A549 (cell line): ENCODE data around the gene KMT5C. TPM values are rescaled to one million over a fixed set of nuclear protein-coding genes. Genes with fewer than 3 reads are reported as not detected.

ENCODE experiments used
- ATAC-seq, 2 experiments: fragments of 200-7000 bp in 1 of 2; fragments of >200 bp in 1 of 2; cut with Nextera tagmentation in 1 of 2; cut with Tn5 transposase in 1 of 2; 3 replicates each; pipeline versions ENCODE4 v1.8.0 to v1.9.1; 2018 to 2020; ENCODE audit warnings: mild to moderate bottlenecking in 1 of 2, moderate library complexity in 1 of 2
- CTCF ChIA-PET: fragments of 300-600 bp; sonication (Branson Sonifier 250); formaldehyde crosslinking; extraction: SDS; loops from one replicate; lab custom pipeline; 2021; ENCODE audit warnings: antibody characterized with exemption, inconsistent platforms; lab: Yijun Ruan, JAX
- POLR2A ChIA-PET: fragments of 350-600 bp; formaldehyde crosslinking; extraction: SDS; loops from one replicate; lab custom pipeline; 2021; ENCODE audit warnings: antibody characterized with exemption, inconsistent platforms; lab: Yijun Ruan, JAX
- DNase-seq, 2 experiments: peaks; one replicate each; pipeline versions ENCODE4 v3.0.0 to v3.0.0-alpha.2; 2011 to 2016; ENCODE audit warnings: low read depth in 1 of 2, low spot score in 1 of 2
- FAIRE-seq: peaks from 2 replicates; lab custom pipeline; 2011; peaks lifted over from hg19 to GRCh38; lab: Jason Lieb, UNC
- H3K27ac ChIP-seq, 2 experiments: fragments of >200 bp; sonication (Bioruptor Twin); formaldehyde crosslinking; 3 replicates each; pipeline ENCODE4 v1.5.1; 2016 to 2017
- H3K4me1 ChIP-seq: fragments of >200 bp; sonication (Bioruptor Twin); formaldehyde crosslinking; 3 replicates; pipeline ENCODE4 v1.6.1; 2016
- H3K4me2 ChIP-seq: fragments of >200 bp; sonication (Bioruptor Twin); formaldehyde crosslinking; 3 replicates; pipeline ENCODE4 v1.6.1; 2016
- H3K4me3 ChIP-seq: fragments of >200 bp; sonication (Bioruptor Twin); formaldehyde crosslinking; 3 replicates; pipeline ENCODE4 v1.5.1; 2016
- H3K9me3 ChIP-seq: fragments of >200 bp; sonication (Bioruptor Twin); formaldehyde crosslinking; 3 replicates; pipeline ENCODE4 v1.6.1; 2016
- BCL3 ChIP-seq: fragments of >200 bp; sonication (Bioruptor Twin); formaldehyde crosslinking; IDR thresholded peaks from 3 replicates; pipeline ENCODE4 v1.6.1; 2016
- CHD2 ChIP-seq: fragments of 150-350 bp; IDR thresholded peaks from 2 replicates; pipeline ENCODE4 v1.6.1; 2014; ENCODE audit warnings: low read length; ENCODE audit not compliant: partially characterized antibody
- CTCF ChIP-seq: fragments of >200 bp; sonication (Bioruptor Twin); formaldehyde crosslinking; IDR thresholded peaks from 3 replicates; pipeline ENCODE4 v1.5.1; 2016
- E2F6 ChIP-seq: IDR thresholded peaks from 2 replicates; pipeline ENCODE4 v1.6.1; 2012; ENCODE audit warnings: low read depth, borderline replicate concordance
- ESRRA ChIP-seq: fragments of 150-350 bp; IDR thresholded peaks from 2 replicates; pipeline ENCODE4 v1.6.1; 2014; ENCODE audit warnings: mild to moderate bottlenecking, low read length, borderline replicate concordance
- FOSB ChIP-seq: fragments of 250-450 bp; sonication (Bioruptor Pico); IDR thresholded peaks from 2 replicates; pipeline ENCODE4 v1.5.0; 2020; ENCODE audit warnings: mild to moderate bottlenecking, moderate library complexity
- FOSL2 ChIP-seq, 2 experiments: fragments of 450-650 bp in 1 of 2; fragments of >200 bp in 1 of 2; sonication (Bioruptor Twin) in 1 of 2; formaldehyde crosslinking; IDR thresholded peaks; 2 replicates each; pipeline versions ENCODE4 v1.5.0 to v1.6.1; 2016 to 2020; ENCODE audit warnings: mild to moderate bottlenecking in 1 of 2, moderate library complexity in 1 of 2
- FOXS1 ChIP-seq: fragments of 250-450 bp; sonication (Bioruptor Pico); IDR thresholded peaks from 2 replicates; pipeline ENCODE4 v1.5.0; 2020; ENCODE audit warnings: mild to moderate bottlenecking, moderate library complexity
- GATA3 ChIP-seq: IDR thresholded peaks from 2 replicates; pipeline ENCODE4 v1.6.1; 2012; ENCODE audit warnings: borderline replicate concordance
- HMGXB4 ChIP-seq: fragments of 250-450 bp; sonication (Bioruptor Pico); IDR thresholded peaks from 2 replicates; pipeline ENCODE4 v1.5.0; 2021; ENCODE audit warnings: mild to moderate bottlenecking, moderate library complexity, borderline replicate concordance
- HOXB5 ChIP-seq: fragments of 250-450 bp; sonication (Bioruptor Pico); IDR thresholded peaks from 2 replicates; pipeline ENCODE4 v1.5.0; 2020; ENCODE audit warnings: mild to moderate bottlenecking, moderate library complexity
- KDM1A ChIP-seq: fragments of 200-600 bp; sonication (generic); IDR thresholded peaks from 2 replicates; pipeline ENCODE4 v1.6.1; 2016; ENCODE audit warnings: low read depth, mild to moderate bottlenecking
- MAZ ChIP-seq: fragments of 150-350 bp; IDR thresholded peaks from 2 replicates; pipeline ENCODE4 v1.6.1; 2014; ENCODE audit warnings: antibody characterized with exemption, low read depth, low read length, borderline replicate concordance
- NPAS2 ChIP-seq: fragments of 250-450 bp; sonication (Bioruptor Pico); IDR thresholded peaks from 2 replicates; pipeline ENCODE4 v1.8.0; 2022; ENCODE audit warnings: mild to moderate bottlenecking, moderate library complexity, borderline replicate concordance
- NR3C1 ChIP-seq: fragments of >200 bp; sonication (Bioruptor Twin); formaldehyde crosslinking; IDR thresholded peaks from 3 replicates; pipeline ENCODE4 v1.6.1; 2017
- PBX3 ChIP-seq: IDR thresholded peaks from 2 replicates; pipeline ENCODE4 v1.6.1; 2012
- RAD21 ChIP-seq, 2 experiments: fragments of >200 bp in 1 of 2; sonication (Bioruptor Twin) in 1 of 2; formaldehyde crosslinking in 1 of 2; IDR thresholded peaks in 1 of 2; conservative IDR thresholded peaks in 1 of 2; 2 replicates in 1 of 2; 3 replicates in 1 of 2; pipeline ENCODE4 v1.6.1; 2012 to 2018; ENCODE audit warnings: inconsistent platforms in 1 of 2
- RNF2 ChIP-seq: fragments of 200-600 bp; sonication (generic); IDR thresholded peaks from 2 replicates; pipeline ENCODE4 v1.6.1; 2016; ENCODE audit warnings: low read depth, mild to moderate bottlenecking, antibody characterized with exemption, moderate library complexity, borderline replicate concordance
- TFCP2L1 ChIP-seq: fragments of 250-450 bp; sonication (Bioruptor Pico); IDR thresholded peaks from 2 replicates; pipeline ENCODE4 v1.5.0; 2021; ENCODE audit warnings: mild to moderate bottlenecking
- ZNF302 ChIP-seq: fragments of 250-450 bp; sonication (Bioruptor Pico); IDR thresholded peaks from 2 replicates; pipeline ENCODE4 v1.9.0; 2021; ENCODE audit warnings: inconsistent platforms, mild to moderate bottlenecking, moderate library complexity
- WGBS: methylation state at CpG from one replicate; pipeline ENCODE4 v1.1.6; 2017; ENCODE audit errors: missing lambda C conversion rate; 5-methylcytosine and 5-hydroxymethylcytosine counted together
- polyA plus RNA-seq, 4 experiments: library from polyadenylated mRNA; depleted of rRNA in 3 of 4; stranded (reverse); fragments of >200 nt; fragmentation: RNase III in 1 of 4; extraction: RNeasy Plus Mini Kit Qiagen cat#74134 plus additional on column Dnase treatment in 1 of 4; gene quantifications; 2 replicates in 3 of 4; 3 replicates in 1 of 4; pipeline ENCODE4 v1.2.3, GENCODE V29; 2011 to 2017

KMT5C gene
- polyA plus RNA-seq, 2 of the 4 experiments (the other 2 are of a cell fraction): 9.5 to 15.2 TPM

GRCh38 chr19:55341171-55341588 lies 1.5 kb downstream of the KMT5C start:
- peak overlapping the region; percentile 87 to 92 for H3K27ac ChIP-seq
- peak; percentile 71 to 93 for DNase-seq

GRCh38 chr19:55341595-55342531 lies 2.2 kb downstream of the KMT5C start:
- TF ChIP-seq KDM1A (no peak), CTCF (no peak), FOSL2 (IDR thresholded peaks at IDR 0.05) (no peak), FOSL2 (CRISPR knock-in tag; IDR thresholded peaks at IDR 0.05) (no peak), ESRRA (no peak), BCL3 (no peak), NPAS2 (CRISPR knock-in tag) (no peak), MAZ (no peak), E2F6 (no peak), CHD2 (no peak), GATA3 (no peak), FOSB (CRISPR knock-in tag) (no peak), ZNF302 (CRISPR knock-in tag) (no peak), FOXS1 (no peak), NR3C1 (no peak), PBX3 (no peak), HOXB5 (CRISPR knock-in tag) (no peak), HMGXB4 (CRISPR knock-in tag) (no peak)
- H3K27ac ChIP-seq: peak overlapping the region; percentile 87 to 92; a peak in 5 of 6 replicates
- ChIA-PET POLR2A (interaction anchor here (0.7 to 1.6 kb wide), 4 partner anchors 11 to 83 kb away, joined by 3 read pairs; partner anchors contain the start of genes PPP6R1 and UBE2S), CTCF (interaction anchor here (1.7 to 2.8 kb wide), 3 partner anchors 40 to 76 kb away, joined by 5 to 23 read pairs (median 6); partner anchors contain the start of gene TMEM238)
- ATAC-seq (no peak), FAIRE-seq (no peak), DNase-seq (no peak)
- H3K9me3 ChIP-seq: no peaks in the 10 kb centered on the region
- WGBS: 87% methylated on average over 27 of the region's 50 CpGs
- H3K4me1 ChIP-seq: peaks cover 34% of the 10 kb centered on the region
- peak overlapping the region; percentile 89 for H3K4me2 ChIP-seq
- peak overlapping the region; percentile 63; the same call in 2 of the 3 replicates for H3K4me3 ChIP-seq

More at GRCh38 chr19:55341171-55341588, 1.5 kb downstream of the KMT5C start:
- peaks cover 34% of the 10 kb centered on the region for H3K4me1 ChIP-seq
- H3K4me2 ChIP-seq: peak overlapping the region; percentile 89
- FAIRE-seq: no peak
- no peak for TF ChIP-seq MAZ
- TF ChIP-seq TFCP2L1: no peak
- peak in 1 of 2 experiments; percentile 14; a peak in 1 of 5 replicates for TF ChIP-seq RAD21 (conservative IDR thresholded peaks at IDR 0.05 in 1 of 2, IDR thresholded peaks at IDR 0.05 in 1 of 2)
- TF ChIP-seq RNF2: no peak
- ChIA-PET CTCF (interaction anchor here (0.6 to 2.8 kb wide), 6 partner anchors 10 to 77 kb away, joined by 3 to 23 read pairs (median 6); partner anchors contain the start of gene TMEM238), POLR2A (interaction anchor here (0.7 to 1.6 kb wide), 4 partner anchors 10 to 82 kb away, joined by 3 read pairs; partner anchors contain the start of genes PPP6R1 and UBE2S)
- WGBS: no CpG with 5 or more reads among the region's 15 CpGs
- ATAC-seq: peak; percentile 9 to 21; a peak in 4 of 6 replicates
- no peaks in the 10 kb centered on the region for H3K9me3 ChIP-seq
- H3K4me3 ChIP-seq: peak overlapping the region; percentile 63
